Activated CD8-positive, alpha-beta memory T cell treated with anti-CD3 and anti-CD28 coated beads for 1 hour (primary cell): ENCODE results near the gene BLID.

Source experiments
- DNase-seq, 2 donors: peaks; one replicate each; pipeline ENCODE4 v3.0.0-alpha.2; 2020; ENCODE audit warnings: low read depth in 1 of 2; ENCODE audit errors: extremely low read depth in 1 of 2

BLID gene

DNA sequence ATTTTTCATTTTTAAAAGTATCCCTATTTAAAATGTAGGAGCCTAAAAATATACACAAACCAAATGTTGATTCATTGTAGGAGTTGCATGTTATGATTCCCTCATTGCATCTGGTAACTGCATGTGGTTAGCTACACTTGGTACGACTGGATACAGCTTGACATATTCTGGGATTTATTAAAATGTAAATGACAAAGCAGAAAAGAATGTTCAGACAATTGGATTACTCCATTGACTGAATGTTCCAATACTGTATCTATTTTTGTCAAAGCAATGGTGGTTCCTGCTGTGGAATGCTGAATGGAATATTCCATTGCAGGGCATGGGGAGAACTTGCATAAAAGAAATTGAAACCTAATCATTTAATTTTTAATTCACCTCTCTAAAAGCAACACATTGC, 30.8 kb downstream of the BLID start:
- no peak for DNase-seq

GRCh38 chr11:122082205-122082604, 33.8 kb downstream of the BLID start:
- no peak for DNase-seq

GRCh38 chr11:122081073-122081472, 34.9 kb downstream of the BLID start:
- no peak for DNase-seq

GRCh38 chr11:122077459-122077858, 38.6 kb downstream of the BLID start:
- no peak for DNase-seq

DNA sequence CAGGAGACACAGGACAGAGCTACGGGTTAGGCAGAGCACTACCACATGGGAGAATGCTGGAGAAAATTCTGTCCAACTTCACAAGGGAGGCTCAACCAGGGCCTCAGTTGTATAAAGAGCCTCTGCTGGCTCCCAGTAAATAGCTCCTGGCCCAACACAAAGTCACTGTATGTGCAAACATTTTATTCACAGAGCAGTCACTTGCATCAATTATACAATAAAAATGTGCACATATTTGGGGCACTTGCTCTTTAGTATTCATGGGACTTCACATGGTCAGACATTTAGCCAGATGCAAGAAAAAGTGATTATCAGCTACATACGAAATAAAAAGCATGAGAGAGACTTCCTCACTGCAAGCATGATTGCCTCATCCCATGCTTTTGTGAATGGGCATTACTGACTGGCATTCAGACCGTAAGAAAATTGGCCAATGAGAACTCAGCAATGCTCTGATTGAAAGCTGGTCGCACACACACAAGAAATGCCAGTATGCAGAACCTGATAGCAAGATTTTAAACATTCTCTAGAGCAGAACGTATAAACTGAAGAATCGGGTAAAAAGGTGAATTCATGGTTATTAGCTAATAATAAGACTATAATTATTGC, 39.4 kb downstream of the BLID start:
- DNase-seq: no peak

- DNase-seq: no peak
Observed at GRCh38 chr11:122075016-122075415, 41.0 kb downstream of the BLID start.

GRCh38 chr11:122074022-122074421, 42.0 kb downstream of the BLID start:
- DNase-seq: no peak

- DNase-seq: no peak
Observed at GRCh38 chr11:122071709-122072202, 44.3 kb downstream of the BLID start.

- no peak for DNase-seq
Observed at GRCh38 chr11:122069707-122070360, 46.2 kb downstream of the BLID start.

DNA sequence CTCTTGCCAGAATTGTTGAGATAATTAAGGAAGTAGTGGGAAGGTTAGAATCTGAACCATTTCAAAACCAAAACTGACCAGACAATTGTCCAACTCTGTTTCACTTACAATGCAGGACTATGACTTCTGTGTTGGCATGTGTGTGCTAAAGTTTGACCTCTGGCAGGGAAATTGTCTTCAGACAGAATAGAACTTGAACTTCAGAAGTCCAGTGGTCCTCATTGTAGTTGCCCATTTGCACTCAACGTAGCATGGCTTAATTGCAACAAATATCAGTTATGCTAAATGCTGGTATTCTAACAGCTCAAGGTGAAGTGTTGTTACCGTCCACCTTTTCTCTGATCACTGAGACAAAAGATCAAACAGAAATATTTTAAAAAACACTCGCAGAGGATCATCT, 47.2 kb downstream of the BLID start:
- no peak for DNase-seq

- no peak for DNase-seq
Observed at GRCh38 chr11:122068141-122068540, 47.9 kb downstream of the BLID start.
